Keratinocyte (primary cell): ENCODE results near the gene TOX3.

Experiments used
- CTCF ChIP-seq, 3 experiments: IDR thresholded peaks in 1 of 3; conservative IDR thresholded peaks in 1 of 3; optimal IDR thresholded peaks in 1 of 3; 2 replicates in 2 of 3; 3 replicates in 1 of 3; pipeline versions ENCODE3 to v1.5.1; 2011; ENCODE audit warnings: low read length in 3 of 3, mild to moderate bottlenecking in 3 of 3, moderate library complexity in 2 of 3, control low read depth in 1 of 3, inconsistent platforms in 1 of 3; ENCODE audit not compliant: insufficient read depth in 2 of 3; ENCODE audit errors: extremely low read depth in 1 of 3
- EZH2 ChIP-seq: IDR thresholded peaks from one replicate; pipeline ENCODE4 v1.6.1; 2012; ENCODE audit warnings: inconsistent platforms, mild to moderate bottlenecking, low read length, moderate library complexity

DNA sequence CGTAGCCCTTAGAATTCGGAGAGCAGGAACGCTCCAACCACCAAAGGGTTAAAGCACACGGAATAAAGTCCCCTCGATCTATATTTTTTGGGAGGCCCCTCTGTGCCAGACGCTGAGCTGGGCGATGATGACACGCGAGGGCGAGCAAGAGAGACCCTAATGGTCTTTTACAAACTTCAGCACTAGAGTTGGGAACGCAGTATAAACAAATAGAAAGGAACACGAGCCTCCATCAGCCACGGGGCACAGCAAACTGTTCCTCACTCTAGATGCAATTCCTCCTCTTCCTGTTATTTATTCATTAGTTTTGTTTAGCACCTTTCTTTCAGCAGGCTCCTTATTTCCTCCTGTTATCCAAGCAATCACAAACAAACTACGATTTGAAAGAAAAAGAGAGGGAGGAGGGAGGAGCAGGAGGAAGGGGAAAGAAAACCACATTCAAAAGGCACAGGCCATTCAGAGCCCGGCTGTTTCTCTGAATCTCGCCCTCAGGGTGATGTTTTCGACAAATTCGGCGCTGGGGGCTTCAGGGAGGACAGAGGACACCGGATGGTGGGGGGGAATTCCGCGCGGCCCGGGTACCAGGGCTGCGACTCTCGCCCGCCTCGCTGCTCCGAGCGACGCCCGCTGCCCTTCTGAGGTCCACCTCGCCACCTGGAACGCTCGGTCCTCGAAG is 1.6 kb downstream of the TOX3 start:
- TF ChIP-seq CTCF (optimal IDR thresholded peaks at IDR 0.05 in 1 of 3, IDR thresholded peaks at IDR 0.05 in 1 of 3, conservative IDR thresholded peaks at IDR 0.05 in 1 of 3; ENCODE audit: extremely low read depth in 1 of 3, insufficient read depth in 2 of 3, low read length in 3 of 3) = no peak
- peak; percentile 85 for TF ChIP-seq EZH2
